Hypothalamus (tissue), 51 donors: Measurements from ENCODE around the gene NR1D2.
"Not testable (repeated sequence)": the region's sequence is repeated elsewhere in the genome, so short reads cannot be mapped to it uniquely, and the experiment has no call there.

Experiments
- DNase-seq, 51 donors: peaks; one replicate each; lab custom pipeline; 2025; lab: John Stamatoyannopoulos, UW

The NR1D2 gene

DNA sequence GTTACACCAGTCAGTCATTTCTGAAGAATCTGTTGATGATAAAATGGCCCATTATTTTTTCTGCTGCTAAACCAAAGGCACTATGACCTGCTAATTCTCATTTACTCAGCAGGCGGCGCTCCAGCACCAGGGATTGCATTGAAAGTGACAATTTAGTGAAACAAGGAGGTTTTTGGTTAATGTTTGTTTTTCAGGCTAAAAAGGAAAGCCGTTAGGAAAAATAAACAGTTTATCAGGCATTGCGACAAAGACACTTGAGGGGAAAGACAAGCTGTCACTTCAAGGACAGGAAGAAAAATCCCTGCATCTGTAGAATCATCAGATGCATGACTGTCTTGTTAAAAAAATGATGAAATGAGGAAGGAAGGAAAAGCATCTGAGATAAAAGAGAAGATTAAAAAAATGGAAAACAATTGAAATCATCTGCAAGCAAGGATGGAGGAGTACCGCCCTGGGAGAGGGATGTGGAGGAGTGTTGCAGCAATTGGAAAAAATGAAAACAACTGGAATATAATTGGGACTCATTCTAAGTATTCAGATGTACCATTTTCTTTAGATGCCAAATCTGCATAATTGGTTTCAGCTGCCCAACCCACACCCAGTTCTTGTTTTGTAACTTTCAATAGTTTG lies 54.0 kb downstream of the NR1D2 start:
- DNase-seq = peak in 43 of 51 donors; percentile 10 to 87 (median 54)

GRCh38 chr3:24002129-24002528 lies 57.0 kb downstream of the NR1D2 start:
- no peak for DNase-seq

- no peak for DNase-seq
Observed at GRCh38 chr3:24003466-24003865, 58.4 kb downstream of the NR1D2 start.

GRCh38 chr3:24004171-24004938 lies 59.3 kb downstream of the NR1D2 start:
- DNase-seq = no peak

DNA sequence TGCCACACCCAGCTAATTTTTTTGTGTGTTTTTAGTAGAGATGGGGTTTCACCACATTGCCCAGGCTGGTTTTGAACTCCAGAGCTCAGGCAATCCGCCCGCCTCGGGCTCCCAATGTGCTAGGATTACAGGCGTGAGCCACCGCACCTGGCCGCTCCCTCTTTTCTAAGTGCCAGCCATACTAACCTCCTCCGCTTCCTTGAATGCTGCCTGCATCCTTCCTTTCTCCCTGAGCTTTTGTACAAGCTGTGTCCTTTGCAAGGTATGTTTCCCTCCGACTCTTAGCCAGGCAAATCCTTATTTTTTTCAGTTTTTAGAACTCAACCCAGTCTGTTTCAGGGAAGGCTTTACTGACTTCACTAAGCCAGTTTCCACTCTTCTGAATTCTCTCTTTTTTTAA lies 60.6 kb downstream of the NR1D2 start:
- no peak for DNase-seq

GRCh38 chr3:24010834-24011233 lies 65.7 kb downstream of the NR1D2 start:
- not testable (repeated sequence) for DNase-seq

- DNase-seq = no peak
Observed at GRCh38 chr3:24012589-24013269, 67.6 kb downstream of the NR1D2 start.

GRCh38 chr3:24017305-24017704 lies 72.2 kb downstream of the NR1D2 start:
- DNase-seq = no peak

DNA sequence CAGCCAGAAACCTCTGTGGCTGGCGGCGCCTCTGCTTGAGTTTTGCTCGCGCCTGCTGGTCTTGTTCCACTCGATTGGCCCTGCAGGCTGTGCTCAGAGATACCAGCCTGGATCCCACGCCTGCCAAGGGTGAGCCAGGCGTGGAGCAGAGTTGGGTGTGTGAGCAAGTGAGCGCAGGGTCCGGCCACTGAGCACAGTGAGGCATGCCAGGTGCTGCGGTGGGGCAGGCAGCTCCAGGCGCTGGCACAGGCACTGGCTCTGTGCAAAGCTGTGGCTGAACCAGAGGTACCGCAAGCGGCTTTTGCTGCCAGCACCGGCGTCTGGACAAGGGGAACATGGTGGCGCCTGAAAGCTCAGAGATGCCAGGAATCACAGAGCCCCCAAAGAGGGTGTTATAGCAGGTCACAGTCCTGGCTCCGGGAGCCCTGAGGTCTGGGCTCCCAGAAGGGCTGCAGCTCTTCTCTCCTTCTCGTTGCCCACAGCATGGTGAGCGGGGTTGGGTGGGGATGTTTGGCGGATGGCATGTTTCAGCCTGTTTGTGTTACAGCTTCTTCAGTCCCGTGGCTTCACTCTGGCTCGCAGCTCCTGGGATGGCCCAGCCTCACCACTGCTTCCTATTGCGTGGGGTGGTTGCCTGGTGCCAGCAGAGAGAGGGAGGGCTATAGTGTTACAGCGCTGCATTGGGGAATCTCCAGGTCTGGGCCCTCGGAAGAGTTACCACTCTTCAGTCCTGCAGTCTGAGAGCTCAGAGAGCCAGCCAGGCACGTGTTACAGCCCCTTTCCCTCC lies 73.9 kb downstream of the NR1D2 start:
- DNase-seq = no peak

GRCh38 chr3:24019585-24019984 lies 74.5 kb downstream of the NR1D2 start:
- DNase-seq = no peak

DNA sequence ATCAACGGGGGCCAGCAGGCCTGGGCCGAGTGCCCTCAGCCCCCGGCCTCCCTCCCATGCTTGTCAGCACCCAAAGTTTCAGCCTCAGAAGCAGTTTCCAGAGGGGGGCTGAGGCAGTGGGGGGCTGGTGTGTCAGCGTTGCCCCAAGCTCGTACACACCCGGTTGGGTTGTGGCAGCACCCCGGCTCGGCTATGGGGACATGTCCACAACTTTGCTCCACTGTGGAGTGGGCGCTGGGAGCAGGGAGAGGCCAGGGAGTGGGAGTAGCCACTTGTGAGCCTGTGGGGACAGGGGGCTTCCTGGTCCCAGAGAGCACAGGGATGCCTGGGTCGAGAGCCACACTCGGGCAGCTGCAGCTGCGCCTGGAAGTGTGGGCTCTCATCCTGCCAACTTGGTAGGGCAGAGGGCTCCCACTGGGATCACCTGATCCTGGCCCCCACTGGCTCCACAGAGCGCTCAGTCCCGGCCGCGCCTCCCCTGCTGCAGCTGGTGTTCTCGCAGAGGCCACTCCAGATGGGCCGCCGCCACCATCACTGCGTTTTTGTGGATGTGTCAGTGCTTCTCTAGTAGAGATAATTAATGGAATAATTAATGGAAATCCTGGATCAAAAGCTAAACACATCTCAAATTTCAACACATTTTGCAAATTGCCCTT lies 75.1 kb downstream of the NR1D2 start:
- no peak for DNase-seq

GRCh38 chr3:24023197-24023596 lies 78.1 kb downstream of the NR1D2 start:
- DNase-seq = no peak

DNA sequence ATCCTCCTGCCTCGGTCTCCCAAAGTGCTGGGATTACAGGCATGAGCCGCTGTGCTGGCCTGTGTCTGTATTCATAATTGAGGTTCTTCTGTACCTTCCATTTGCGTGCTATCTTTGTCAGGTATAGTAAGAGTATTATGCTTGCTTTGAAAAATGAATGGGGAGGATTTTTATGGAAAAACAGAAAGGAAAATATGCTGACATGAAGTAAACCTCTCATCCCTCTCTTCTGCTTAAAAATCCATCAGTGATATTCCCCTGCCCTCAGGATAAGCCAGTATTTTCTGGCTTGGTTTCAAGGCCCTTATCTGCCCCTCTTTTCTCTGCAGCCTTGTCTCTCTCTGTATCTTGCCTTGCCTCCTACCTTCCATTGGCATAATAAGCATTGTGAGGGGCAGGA lies 80.7 kb downstream of the NR1D2 start:
- no peak for DNase-seq

- DNase-seq = not testable (repeated sequence)
Observed at GRCh38 chr3:24026665-24027064, 81.6 kb downstream of the NR1D2 start.

DNA sequence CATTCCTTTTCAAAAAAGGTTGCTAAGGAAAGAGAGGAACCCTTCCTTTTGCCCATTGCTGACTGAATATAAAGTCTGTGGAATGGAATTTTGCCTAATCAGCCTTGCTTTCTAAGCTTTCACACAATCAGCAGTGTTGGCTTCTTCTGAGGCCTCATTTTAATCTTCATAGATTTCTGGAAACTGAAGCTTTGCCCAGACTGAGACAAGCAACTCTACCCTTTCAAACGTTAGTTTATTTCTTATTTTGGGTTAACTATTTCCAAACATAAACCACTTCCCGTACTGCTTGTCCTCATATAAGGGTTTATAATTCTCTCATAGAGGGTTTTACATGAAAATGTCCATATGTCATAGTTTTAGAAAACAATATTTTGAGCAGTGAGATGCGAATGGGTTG lies 82.9 kb downstream of the NR1D2 start:
- no peak for DNase-seq
